Peyer's patch (tissue), 4 donors: ENCODE data around the gene KLHL25. TPM values are rescaled to one million over a fixed set of nuclear protein-coding genes. Genes with fewer than 3 reads are reported as not detected.

ENCODE experiments used
- DNase-seq, 3 donors: peaks; one replicate each; pipeline ENCODE4 v3.0.0-alpha.2; 2017 to 2019
- H3K27ac ChIP-seq, 4 donors: fragments of 200-600 bp; sonication (generic); one replicate each; pipeline ENCODE4 v1.5.1; 2016 to 2019
- H3K27me3 ChIP-seq, 2 donors: fragments of 200-600 bp; sonication (generic); one replicate each; pipeline ENCODE4 v1.5.1; 2019
- H3K36me3 ChIP-seq, 3 donors: fragments of 200-600 bp; sonication (generic); one replicate each; pipeline ENCODE4 v1.5.1; 2016 to 2019
- H3K4me1 ChIP-seq, 4 donors: fragments of 200-600 bp; sonication (generic); one replicate each; pipeline ENCODE4 v1.5.1; 2016 to 2019
- H3K4me3 ChIP-seq, 4 donors: fragments of 200-600 bp; sonication (generic); 1 replicate in 3 of 4; 2 replicates in 1 of 4; pipeline ENCODE4 v1.5.1; 2016 to 2019; ENCODE audit warnings: mild to moderate bottlenecking in 1 of 4
- H3K9me3 ChIP-seq, 4 donors: fragments of 200-600 bp; sonication (generic); one replicate each; pipeline ENCODE4 v1.5.1; 2016 to 2019; ENCODE audit warnings: mild to moderate bottlenecking in 1 of 4
- CTCF ChIP-seq, 6 experiments: fragments of 450-650 bp in 4 of 6; fragments of 200-600 bp in 2 of 6; sonication (generic) in 1 of 6; IDR thresholded peaks; one replicate each; pipeline ENCODE4 v1.5.1; 2017 to 2019; ENCODE audit warnings: antibody characterized with exemption in 6 of 6, mild to moderate bottlenecking in 3 of 6, moderate library complexity in 1 of 6
- POLR2A ChIP-seq, 2 donors: fragments of 450-650 bp; IDR thresholded peaks; one replicate each; pipeline ENCODE4 v1.5.1; 2017; ENCODE audit warnings: antibody characterized with exemption in 2 of 2, mild to moderate bottlenecking in 2 of 2, moderate library complexity in 2 of 2
- total RNA-seq, 4 donors: library from RNA; depleted of rRNA; stranded (reverse); fragments of >200 nt; gene quantifications; one replicate each; pipeline ENCODE4 v1.1.0, GENCODE V29; 2016

Gene KLHL25
- total RNA-seq, 4 donors from 2014 or later, result 9.9 to 23.6 (median 17.2) TPM

- Histone ChIP-seq H3K36me3 (no peaks in the 10 kb centered on the region), H3K27ac (peak overlapping the region in 1 of 4 donors; percentile 35), H3K27me3 (no peaks in the 10 kb centered on the region), H3K9me3 (no peaks in the 10 kb centered on the region), H3K4me3 (no peak overlapping the region), H3K4me1 (peaks cover 0 to 4% (median 0%) of the 10 kb centered on the region in 4 donors)
- no peak for TF ChIP-seq POLR2A (IDR thresholded peaks at IDR 0.05)
- no peak for DNase-seq
Observed at GRCh38 chr15:85773249-85773648, 21.5 kb downstream of the KLHL25 start.

GRCh38 chr15:85772668-85773067 lies 22.1 kb downstream of the KLHL25 start:
- Histone ChIP-seq H3K27me3 (no peaks in the 10 kb centered on the region), H3K27ac (peak overlapping the region in 2 of 4 donors; percentile 29 to 35), H3K9me3 (no peaks in the 10 kb centered on the region), H3K4me3 (no peak overlapping the region), H3K4me1 (peaks cover 0 to 4% (median 0%) of the 10 kb centered on the region in 4 donors), H3K36me3 (peaks cover 0 to 4% (median 0%) of the 10 kb centered on the region in 3 donors)
- no peak for TF ChIP-seq POLR2A (IDR thresholded peaks at IDR 0.05)
- no peak for TF ChIP-seq CTCF (IDR thresholded peaks at IDR 0.05)
- no peak for DNase-seq

- H3K27me3 ChIP-seq, result no peaks in the 10 kb centered on the region
- DNase-seq, result peak in 1 of 3 donors; percentile 69
- H3K36me3 ChIP-seq, result peaks cover 0 to 4% (median 0%) of the 10 kb centered on the region in 3 donors
- TF ChIP-seq POLR2A (IDR thresholded peaks at IDR 0.05), result no peak
- TF ChIP-seq CTCF (IDR thresholded peaks at IDR 0.05), result no peak
- H3K27ac ChIP-seq, result peak overlapping the region; percentile 5 to 43 (median 30)
- peaks cover 0 to 4% (median 0%) of the 10 kb centered on the region in 4 donors for H3K4me1 ChIP-seq
- no peaks in the 10 kb centered on the region for H3K9me3 ChIP-seq
- H3K4me3 ChIP-seq, result no peak overlapping the region
Observed at GRCh38 chr15:85771781-85772445, 22.8 kb downstream of the KLHL25 start.

GRCh38 chr15:85771271-85771670 lies 23.5 kb downstream of the KLHL25 start:
- Histone ChIP-seq H3K36me3 (peaks cover 0 to 4% (median 0%) of the 10 kb centered on the region in 3 donors), H3K27me3 (no peaks in the 10 kb centered on the region), H3K9me3 (no peaks in the 10 kb centered on the region), H3K4me3 (no peak overlapping the region), H3K27ac (peak overlapping the region in 3 of 4 donors; percentile 5 to 43 (median 32)), H3K4me1 (peaks cover 0 to 4% (median 0%) of the 10 kb centered on the region in 4 donors)
- no peak for DNase-seq
- TF ChIP-seq POLR2A (IDR thresholded peaks at IDR 0.05) (no peak), CTCF (IDR thresholded peaks at IDR 0.05) (no peak)

GRCh38 chr15:85770096-85771041 lies 24.4 kb downstream of the KLHL25 start:
- DNase-seq, result no peak
- Histone ChIP-seq H3K27ac (no peak overlapping the region), H3K4me1 (peaks cover 0 to 4% (median 0%) of the 10 kb centered on the region in 4 donors), H3K9me3 (no peaks in the 10 kb centered on the region), H3K27me3 (no peaks in the 10 kb centered on the region), H3K4me3 (no peak overlapping the region), H3K36me3 (peaks cover 0 to 4% (median 0%) of the 10 kb centered on the region in 3 donors)
- TF ChIP-seq CTCF (IDR thresholded peaks at IDR 0.05), result no peak
